IMR-90 (cell line): ENCODE data around the gene SPATA9. TPM values are rescaled to one million over a fixed set of nuclear protein-coding genes. Genes with fewer than 3 reads are reported as not detected.

Experiments used
- ATAC-seq: fragments of 200-7000 bp; cut with Tn5 transposase; 2 replicates; pipeline ENCODE4 v1.9.1; 2020; ENCODE audit warnings: low read depth, mild to moderate bottlenecking, moderate library complexity
- BruUV-seq: library from RNA; stranded (reverse); fragments of 400-500 nt; replicated peaks from 2 replicates; lab custom pipeline; 2021; lab: Mats Ljungman, UMichigan
- CTCF ChIA-PET: fragments of 300-600 bp; formaldehyde crosslinking; extraction: SDS; loops from one replicate; lab custom pipeline; 2021; ENCODE audit warnings: antibody characterized with exemption; lab: Yijun Ruan, JAX
- POLR2A ChIA-PET: fragments of 300-600 bp; sonication (Branson Sonifier 250); formaldehyde crosslinking; loops from one replicate; lab custom pipeline; 2022; ENCODE audit warnings: antibody characterized with exemption; ENCODE audit not compliant: unreplicated experiment; lab: Charles Lee
- DNase-seq: peaks from one replicate; pipeline ENCODE4 v3.0.0; 2013
- H2AFZ ChIP-seq: replicated peaks from 2 replicates; pipeline ENCODE3; 2013; ENCODE audit warnings: low read length, mild to moderate bottlenecking; ENCODE audit not compliant: poor library complexity
- H2AK5ac ChIP-seq: 2 replicates; pipeline ENCODE4 v1.6.1; 2013; ENCODE audit warnings: low read depth, low read length, inconsistent platforms
- H2AK9ac ChIP-seq: replicated peaks from 2 replicates; pipeline ENCODE3; 2013; ENCODE audit warnings: mild to moderate bottlenecking, low read depth, low read length, moderate library complexity; ENCODE audit not compliant: poor library complexity
- H2BK120ac ChIP-seq: 2 replicates; pipeline ENCODE4 v1.6.1; 2013; ENCODE audit warnings: low read depth, low read length, inconsistent platforms
- H2BK15ac ChIP-seq: 3 replicates; pipeline ENCODE4 v1.6.1; 2013; ENCODE audit warnings: low read depth, low read length, inconsistent platforms
- H2BK20ac ChIP-seq: 2 replicates; pipeline ENCODE4 v1.6.1; 2013; ENCODE audit warnings: low read depth, mild to moderate bottlenecking, inconsistent platforms, low read length, moderate library complexity
- H2BK5ac ChIP-seq: 2 replicates; pipeline ENCODE4 v1.6.1; 2013; ENCODE audit warnings: mild to moderate bottlenecking, low read depth, low read length, inconsistent platforms; ENCODE audit not compliant: poor library complexity, severe bottlenecking
- H3K14ac ChIP-seq: replicated peaks from 2 replicates; pipeline ENCODE4 v1.6.1; 2013; ENCODE audit warnings: low read depth, low read length, inconsistent platforms
- H3K18ac ChIP-seq: 2 replicates; pipeline ENCODE4 v1.6.1; 2013; ENCODE audit warnings: low read depth, low read length, control low read depth
- H3K23ac ChIP-seq: 2 replicates; pipeline ENCODE4 v1.6.1; 2013; ENCODE audit warnings: low read depth, low read length, inconsistent platforms
- H3K27ac ChIP-seq: 2 replicates; pipeline ENCODE4 v1.5.1; 2013; ENCODE audit warnings: mild to moderate bottlenecking, control low read depth, low read length; ENCODE audit not compliant: insufficient read depth
- H3K27me3 ChIP-seq: 2 replicates; pipeline ENCODE4 v1.6.1; 2013; ENCODE audit warnings: low read length; ENCODE audit not compliant: control insufficient read depth, insufficient read depth
- H3K36me3 ChIP-seq: 2 replicates; pipeline ENCODE4 v1.6.1; 2013; ENCODE audit warnings: low read length, mixed read lengths; ENCODE audit not compliant: control insufficient read depth, insufficient read depth
- H3K4ac ChIP-seq: 2 replicates; pipeline ENCODE4 v1.6.1; 2013; ENCODE audit warnings: low read depth, low read length, inconsistent platforms
- H3K4me1 ChIP-seq: 2 replicates; pipeline ENCODE4 v1.6.1; 2013; ENCODE audit warnings: low read length, mixed read lengths; ENCODE audit not compliant: control insufficient read depth, insufficient read depth
- H3K4me2 ChIP-seq: 2 replicates; pipeline ENCODE4 v1.6.1; 2013; ENCODE audit warnings: low read depth, mild to moderate bottlenecking, control low read depth, low read length, moderate library complexity
- H3K4me3 ChIP-seq: 2 replicates; pipeline ENCODE4 v1.5.1; 2013; ENCODE audit warnings: low read depth, mild to moderate bottlenecking, control low read depth, low read length, moderate library complexity; ENCODE audit not compliant: insufficient read depth
- H3K56ac ChIP-seq: 2 replicates; pipeline ENCODE4 v1.6.1; 2013; ENCODE audit warnings: low read length, inconsistent platforms; ENCODE audit not compliant: insufficient read depth; ENCODE audit errors: extremely low read depth
- H3K79me1 ChIP-seq, 2 experiments: 2 replicates each; pipeline ENCODE4 v1.6.1; 2013; ENCODE audit warnings: low read length in 2 of 2, inconsistent platforms in 1 of 2, low read depth in 1 of 2
- H3K9ac ChIP-seq: 2 replicates; pipeline ENCODE4 v1.6.1; 2013; ENCODE audit warnings: low read depth, low read length, control low read depth
- H3K9me1 ChIP-seq: 2 replicates; pipeline ENCODE4 v1.6.1; 2013; ENCODE audit warnings: low read length, inconsistent platforms; ENCODE audit not compliant: insufficient read depth
- H3K9me3 ChIP-seq: 2 replicates; pipeline ENCODE4 v1.6.1; 2013; ENCODE audit warnings: low read length; ENCODE audit not compliant: control insufficient read depth, insufficient read depth
- H4K20me1 ChIP-seq: 2 replicates; pipeline ENCODE4 v1.6.1; 2013; ENCODE audit warnings: low read length, inconsistent platforms; ENCODE audit not compliant: insufficient read depth
- H4K5ac ChIP-seq: 2 replicates; pipeline ENCODE4 v1.6.1; 2013; ENCODE audit warnings: mild to moderate bottlenecking, low read depth, low read length, control low read depth
- H4K8ac ChIP-seq, 2 experiments: 2 replicates each; pipeline ENCODE4 v1.6.1; 2013; ENCODE audit warnings: low read depth in 2 of 2, low read length in 2 of 2, control low read depth in 1 of 2, inconsistent platforms in 1 of 2
- H4K91ac ChIP-seq: 2 replicates; pipeline ENCODE4 v1.6.1; 2013; ENCODE audit warnings: low read depth, low read length, inconsistent platforms; ENCODE audit not compliant: insufficient read depth
- BHLHE40 ChIP-seq: fragments of 150-350 bp; IDR thresholded peaks from 2 replicates; pipeline ENCODE4 v1.6.1; 2016; ENCODE audit warnings: mild to moderate bottlenecking, low read depth, low read length
- CEBPB ChIP-seq: IDR thresholded peaks from 2 replicates; pipeline ENCODE4 v1.6.1; 2012; ENCODE audit warnings: low read depth, low read length, improper control_type of control experiment
- CHD1 ChIP-seq: IDR thresholded peaks from 2 replicates; pipeline ENCODE4 v1.6.1; 2012; ENCODE audit warnings: low read depth, low read length, improper control_type of control experiment
- FOS ChIP-seq: fragments of 150-350 bp; IDR thresholded peaks from 2 replicates; pipeline ENCODE4 v1.6.1; 2016; ENCODE audit warnings: low read depth, low read length
- MAFK ChIP-seq: IDR thresholded peaks from 2 replicates; pipeline ENCODE4 v1.6.1; 2012; ENCODE audit warnings: low read depth, low read length, improper control_type of control experiment
- MAZ ChIP-seq: IDR thresholded peaks from 2 replicates; pipeline ENCODE4 v1.6.1; 2012; ENCODE audit warnings: low read depth, mild to moderate bottlenecking, low read length, improper control_type of control experiment, moderate library complexity, borderline replicate concordance
- MXI1 ChIP-seq: IDR thresholded peaks from 2 replicates; pipeline ENCODE4 v1.6.1; 2012; ENCODE audit warnings: low read depth, mild to moderate bottlenecking, low read length, moderate library complexity, borderline replicate concordance
- NFE2L2 ChIP-seq: fragments of 150-350 bp; IDR thresholded peaks from 2 replicates; pipeline ENCODE4 v1.6.1; 2016; ENCODE audit warnings: low read depth, mild to moderate bottlenecking, low read length
- POLR2A ChIP-seq: IDR thresholded peaks from 2 replicates; pipeline ENCODE4 v1.6.1; 2012; ENCODE audit warnings: mild to moderate bottlenecking, low read depth, low read length
- RAD21 ChIP-seq: IDR thresholded peaks from 2 replicates; pipeline ENCODE4 v1.6.1; 2012; ENCODE audit warnings: low read length, improper control_type of control experiment
- RCOR1 ChIP-seq: IDR thresholded peaks from 2 replicates; pipeline ENCODE4 v1.6.1; 2012; ENCODE audit warnings: mild to moderate bottlenecking, low read length, improper control_type of control experiment; ENCODE audit not compliant: insufficient replicate concordance
- RFX5 ChIP-seq: IDR thresholded peaks from 2 replicates; pipeline ENCODE4 v1.8.0; 2012; ENCODE audit warnings: low read depth, mild to moderate bottlenecking, low read length, moderate library complexity
- SMC3 ChIP-seq: fragments of 150-350 bp; IDR thresholded peaks from 2 replicates; pipeline ENCODE4 v1.6.1; 2016; ENCODE audit warnings: low read depth, mild to moderate bottlenecking, antibody characterized with exemption, low read length, moderate library complexity
- WGBS, 2 experiments: methylation state at CpG; one replicate each; pipeline versions ENCODE4 v1.1.5 to v1.1.7; 2013; ENCODE audit warnings: missing lambda C conversion rate in 2 of 2; ENCODE audit not compliant: insufficient read length in 1 of 2; ENCODE audit errors: extremely low coverage in 2 of 2; 5-methylcytosine and 5-hydroxymethylcytosine counted together
- dilution Hi-C: fragments of 300-500 bp; cut with HindIII; formaldehyde crosslinking; loops from one replicate; pipeline ENCODE4 v1.14.3; 2018; ENCODE audit warnings: low sequenced_read_pairs; ENCODE audit not compliant: unreplicated experiment
- in situ Hi-C: fragments of 300-500 bp; cut with MboI; formaldehyde crosslinking; loops from 3 replicates; pipeline ENCODE4 v1.14.3; 2019; ENCODE audit warnings: low sequenced_read_pairs, inconsistent platforms, mixed read lengths
- intact Hi-C: fragments of 100-400 bp; cut with micrococcal nuclease; formaldehyde crosslinking; loops from 2 replicates; pipeline ENCODE4 v1.10.0; 2022
- polyA plus RNA-seq, 3 experiments: library from polyadenylated mRNA; depleted of rRNA; stranded (reverse); fragments of >200 nt; gene quantifications; 2 replicates each; pipeline ENCODE4 v1.2.3, GENCODE V29; 2012; ENCODE audit warnings: low replicate concordance in 1 of 3
- total RNA-seq: library from RNA; depleted of rRNA; stranded (reverse); fragments of >200 nt; gene quantifications from 2 replicates; pipeline ENCODE4 v1.2.3, GENCODE V29; 2012
- TF ChIP-seq, protein P1 (sequence below): fragments of 150-350 bp; IDR thresholded peaks from 2 replicates; pipeline ENCODE4 v1.6.1; 2017; ENCODE audit warnings: mild to moderate bottlenecking, antibody characterized with exemption, low read length, low read depth
- TF ChIP-seq, protein P2 (sequence below): fragments of 150-350 bp; IDR thresholded peaks from 2 replicates; pipeline ENCODE4 v1.6.1; 2016; ENCODE audit warnings: low read depth, mild to moderate bottlenecking, low read length, moderate library complexity, borderline replicate concordance
- TF ChIP-seq, protein P3 (sequence below): conservative IDR thresholded peaks from 2 replicates; pipeline ENCODE4 v1.5.1; 2012; ENCODE audit warnings: mild to moderate bottlenecking, low read depth, low read length, improper control_type of control experiment

SPATA9 gene
- total and polyA plus RNA-seq, 2 of the 4 experiments (the other 2 are of a cell fraction) = 0.72 to 0.86 TPM

DNA sequence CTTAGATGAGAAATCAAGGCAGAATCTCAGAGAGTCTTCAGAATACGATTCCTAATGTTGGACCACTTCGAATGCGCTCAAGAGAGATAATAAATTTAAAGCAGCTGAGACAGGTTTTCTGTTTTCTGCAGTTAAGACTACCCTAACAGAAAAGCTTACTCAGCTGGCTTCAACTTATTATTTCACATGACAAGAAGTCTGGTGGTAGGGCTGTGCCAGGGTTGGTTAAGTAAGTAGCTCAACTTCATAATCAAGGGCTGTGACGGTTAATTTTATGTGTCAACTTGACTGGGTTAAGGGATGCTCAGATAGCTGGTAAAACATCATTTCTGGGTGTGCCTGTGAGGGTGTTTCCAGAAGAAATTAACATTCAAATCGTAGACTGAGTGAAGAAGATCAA lies 59.1 kb downstream of the SPATA9 start:
- Histone ChIP-seq H3K18ac (no peak overlapping the region), H2AFZ (no peak overlapping the region), H3K4me2 (no peak overlapping the region), H2AK5ac (no peak overlapping the region), H3K4ac (no peak overlapping the region), H2BK5ac (no peak overlapping the region), H3K9me1 (no peaks in the 10 kb centered on the region), H3K9ac (no peak overlapping the region), H4K91ac (no peak overlapping the region), H3K27ac (no peak overlapping the region), H2BK120ac (no peak overlapping the region), H4K20me1 (no peaks in the 10 kb centered on the region), H3K4me1 (peaks cover 13% of the 10 kb centered on the region), H2AK9ac (no peak overlapping the region), H3K79me1 (no peaks in the 10 kb centered on the region), H3K27me3 (no peaks in the 10 kb centered on the region), H4K8ac (no peak overlapping the region), H3K56ac (no peak overlapping the region), H3K4me3 (no peak overlapping the region), H2BK20ac (no peak overlapping the region), H4K5ac (no peak overlapping the region), H3K14ac (no peak overlapping the region), H2BK15ac (no peak overlapping the region; the same call in 2 of the 3 replicates), H3K23ac (no peak overlapping the region), H3K36me3 (no peaks in the 10 kb centered on the region), H3K9me3 (no peaks in the 10 kb centered on the region)
- no TSS peak for BruUV-seq
- in situ Hi-C loops (no loop called here), intact Hi-C loops (no loop called here), dilution Hi-C loops (no loop called here)
- CTCF ChIA-PET = no interaction called here
- POLR2A ChIA-PET = no interaction called here
- DNase-seq (no peak), ATAC-seq (no peak)
- no CpG with 5 or more reads among the region's 5 CpGs for WGBS, 2 experiments
- TF ChIP-seq RCOR1 (no peak), MAFK (no peak), FOS (no peak), CHD1 (no peak), MXI1 (no peak), CEBPB (no peak), NFE2L2 (no peak), POLR2A (no peak), RAD21 (no peak), MAZ (no peak), RFX5 (no peak), SMC3 (no peak), BHLHE40 (no peak)
- TF ChIP-seq, protein P1, sequence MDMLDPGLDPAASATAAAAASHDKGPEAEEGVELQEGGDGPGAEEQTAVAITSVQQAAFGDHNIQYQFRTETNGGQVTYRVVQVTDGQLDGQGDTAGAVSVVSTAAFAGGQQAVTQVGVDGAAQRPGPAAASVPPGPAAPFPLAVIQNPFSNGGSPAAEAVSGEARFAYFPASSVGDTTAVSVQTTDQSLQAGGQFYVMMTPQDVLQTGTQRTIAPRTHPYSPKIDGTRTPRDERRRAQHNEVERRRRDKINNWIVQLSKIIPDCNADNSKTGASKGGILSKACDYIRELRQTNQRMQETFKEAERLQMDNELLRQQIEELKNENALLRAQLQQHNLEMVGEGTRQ = no peak
- TF ChIP-seq, protein P2, sequence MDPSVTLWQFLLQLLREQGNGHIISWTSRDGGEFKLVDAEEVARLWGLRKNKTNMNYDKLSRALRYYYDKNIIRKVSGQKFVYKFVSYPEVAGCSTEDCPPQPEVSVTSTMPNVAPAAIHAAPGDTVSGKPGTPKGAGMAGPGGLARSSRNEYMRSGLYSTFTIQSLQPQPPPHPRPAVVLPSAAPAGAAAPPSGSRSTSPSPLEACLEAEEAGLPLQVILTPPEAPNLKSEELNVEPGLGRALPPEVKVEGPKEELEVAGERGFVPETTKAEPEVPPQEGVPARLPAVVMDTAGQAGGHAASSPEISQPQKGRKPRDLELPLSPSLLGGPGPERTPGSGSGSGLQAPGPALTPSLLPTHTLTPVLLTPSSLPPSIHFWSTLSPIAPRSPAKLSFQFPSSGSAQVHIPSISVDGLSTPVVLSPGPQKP = no peak
- TF ChIP-seq, protein P3, sequence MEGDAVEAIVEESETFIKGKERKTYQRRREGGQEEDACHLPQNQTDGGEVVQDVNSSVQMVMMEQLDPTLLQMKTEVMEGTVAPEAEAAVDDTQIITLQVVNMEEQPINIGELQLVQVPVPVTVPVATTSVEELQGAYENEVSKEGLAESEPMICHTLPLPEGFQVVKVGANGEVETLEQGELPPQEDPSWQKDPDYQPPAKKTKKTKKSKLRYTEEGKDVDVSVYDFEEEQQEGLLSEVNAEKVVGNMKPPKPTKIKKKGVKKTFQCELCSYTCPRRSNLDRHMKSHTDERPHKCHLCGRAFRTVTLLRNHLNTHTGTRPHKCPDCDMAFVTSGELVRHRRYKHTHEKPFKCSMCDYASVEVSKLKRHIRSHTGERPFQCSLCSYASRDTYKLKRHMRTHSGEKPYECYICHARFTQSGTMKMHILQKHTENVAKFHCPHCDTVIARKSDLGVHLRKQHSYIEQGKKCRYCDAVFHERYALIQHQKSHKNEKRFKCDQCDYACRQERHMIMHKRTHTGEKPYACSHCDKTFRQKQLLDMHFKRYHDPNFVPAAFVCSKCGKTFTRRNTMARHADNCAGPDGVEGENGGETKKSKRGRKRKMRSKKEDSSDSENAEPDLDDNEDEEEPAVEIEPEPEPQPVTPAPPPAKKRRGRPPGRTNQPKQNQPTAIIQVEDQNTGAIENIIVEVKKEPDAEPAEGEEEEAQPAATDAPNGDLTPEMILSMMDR = no peak
